Heart left ventricle (tissue), 13 donors: ENCODE data around the gene R3HDML.
"Not testable (repeated sequence)": the region's sequence is repeated elsewhere in the genome, so short reads cannot be mapped to it uniquely, and the experiment has no call there.

ENCODE experiments used
- POLR2A ChIP-seq, 2 donors: fragments of 450-650 bp; IDR thresholded peaks; one replicate each; pipeline ENCODE4 v1.6.1; 2017; ENCODE audit warnings: antibody characterized with exemption in 2 of 2, mild to moderate bottlenecking in 2 of 2, moderate library complexity in 2 of 2
- TF ChIP-seq, protein P1 (sequence below), 12 donors: fragments of 200-600 bp; sonication (generic) in 4 of 12; IDR thresholded peaks; one replicate each; pipeline versions ENCODE4 v1.5.0 to v1.8.0; 2018 to 2022; ENCODE audit warnings: antibody characterized with exemption in 12 of 12, mild to moderate bottlenecking in 5 of 12
- donor health status: ischemic (EF 13 %, LVEDD 7.1; RV severe dilation, severe dysfunction).
- donor health status: DM: no; HTN: yes; CAD: no.
- donor health status: DM: no; HTN: no; CAD: no.
- donor health status: ischemic (EF 25% LVEDD 6.9; RV normal size, moderate dysfunction).
- donor health status: ischemic (EF 25% LVEDD 5.7; RV mildly dilated, moderate dysfunction).
- donor health status: ischemic (EF 35%, LVEDD 5.7; RV mildly dilated, moderate dysfunction).
- donor health status: nonischemic (EF 11% LVEDD 7.7; RV severe dilation, severe dysfunction).
- donor health status: DM: yes; HTN: yes; CAD: no.
- donor health status: PGD.
- donor health status: ischemic (EF 29% LVEDD 5.4; RV normal size, mild dysfunction).
- donor health status: nonischemic (EF 23%, LVEDD 6.1; RV moderate dilation, normal function).

DNA sequence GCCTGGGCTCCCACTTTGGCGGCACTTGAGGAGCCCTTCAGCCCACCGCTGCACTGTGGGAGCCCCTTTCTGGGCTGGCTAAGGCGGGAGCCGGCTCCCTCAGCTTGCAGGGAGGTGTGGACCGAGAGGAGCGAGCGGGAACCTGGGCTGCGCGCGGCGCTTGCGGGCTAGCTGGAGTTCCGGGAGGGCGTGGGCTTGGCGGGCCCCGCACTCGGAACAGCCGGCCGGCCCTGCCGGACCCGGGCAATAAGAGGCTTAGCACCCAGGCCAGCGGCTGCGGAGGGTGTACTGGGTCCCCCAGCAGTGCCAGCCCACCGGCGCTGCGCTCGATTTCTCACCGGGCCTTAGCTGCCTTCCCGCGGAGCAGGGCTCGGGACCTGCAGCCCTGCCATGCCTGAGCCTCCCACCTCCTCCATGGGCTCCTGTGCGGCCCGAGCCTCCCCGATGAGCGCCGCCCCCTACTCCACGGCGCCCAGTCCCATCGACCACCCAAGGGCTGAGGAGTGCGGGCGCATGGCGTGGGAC, 37.8 kb upstream of the R3HDML start:
- TF ChIP-seq, protein P1, sequence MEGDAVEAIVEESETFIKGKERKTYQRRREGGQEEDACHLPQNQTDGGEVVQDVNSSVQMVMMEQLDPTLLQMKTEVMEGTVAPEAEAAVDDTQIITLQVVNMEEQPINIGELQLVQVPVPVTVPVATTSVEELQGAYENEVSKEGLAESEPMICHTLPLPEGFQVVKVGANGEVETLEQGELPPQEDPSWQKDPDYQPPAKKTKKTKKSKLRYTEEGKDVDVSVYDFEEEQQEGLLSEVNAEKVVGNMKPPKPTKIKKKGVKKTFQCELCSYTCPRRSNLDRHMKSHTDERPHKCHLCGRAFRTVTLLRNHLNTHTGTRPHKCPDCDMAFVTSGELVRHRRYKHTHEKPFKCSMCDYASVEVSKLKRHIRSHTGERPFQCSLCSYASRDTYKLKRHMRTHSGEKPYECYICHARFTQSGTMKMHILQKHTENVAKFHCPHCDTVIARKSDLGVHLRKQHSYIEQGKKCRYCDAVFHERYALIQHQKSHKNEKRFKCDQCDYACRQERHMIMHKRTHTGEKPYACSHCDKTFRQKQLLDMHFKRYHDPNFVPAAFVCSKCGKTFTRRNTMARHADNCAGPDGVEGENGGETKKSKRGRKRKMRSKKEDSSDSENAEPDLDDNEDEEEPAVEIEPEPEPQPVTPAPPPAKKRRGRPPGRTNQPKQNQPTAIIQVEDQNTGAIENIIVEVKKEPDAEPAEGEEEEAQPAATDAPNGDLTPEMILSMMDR (IDR thresholded peaks at IDR 0.05), result not testable (repeated sequence)
- TF ChIP-seq POLR2A (IDR thresholded peaks at IDR 0.05), result not testable (repeated sequence)
